PC-9 (cell line): ENCODE data around the gene FNDC1. TPM values are rescaled to one million over a fixed set of nuclear protein-coding genes. Genes with fewer than 3 reads are reported as not detected.
A peak's percentile ranks its signal among the peaks of the same experiment; 100 is the strongest.

Experiments
- BruUV-seq: library from RNA; stranded (reverse); fragments of 400-500 nt; replicated peaks from 2 replicates; lab custom pipeline; 2021; lab: Mats Ljungman, UMichigan
- CTCF ChIA-PET: fragments of 300-600 bp; sonication (Branson Sonifier 250); formaldehyde crosslinking; loops from one replicate; lab custom pipeline; 2022; ENCODE audit warnings: antibody characterized with exemption; lab: Charles Lee
- POLR2A ChIA-PET: fragments of 300-600 bp; sonication (Branson Sonifier 250); formaldehyde crosslinking; loops from one replicate; lab custom pipeline; 2022; ENCODE audit warnings: antibody characterized with exemption; ENCODE audit not compliant: unreplicated experiment; lab: Charles Lee
- DNase-seq, 2 experiments: peaks; one replicate each; pipeline versions ENCODE4 v3.0.0 to v3.0.0-alpha.2; 2015 to 2022; ENCODE audit warnings: mixed read lengths in 1 of 2
- H2AFZ ChIP-seq: fragments of 200-600 bp; sonication (generic); 2 replicates; pipeline ENCODE4 v1.8.1; 2017; ENCODE audit warnings: antibody characterized with exemption
- H3F3A ChIP-seq: fragments of 200-600 bp; sonication (generic); 2 replicates; pipeline ENCODE4 v1.8.1; 2017; ENCODE audit warnings: antibody characterized with exemption, mild to moderate bottlenecking, low read depth; ENCODE audit not compliant: insufficient read depth
- H3K27ac ChIP-seq: fragments of 200-600 bp; sonication (generic); 2 replicates; pipeline ENCODE4 v1.6.1; 2016; ENCODE audit warnings: mixed run types
- H3K27me3 ChIP-seq: fragments of 200-600 bp; sonication (generic); 2 replicates; pipeline ENCODE4 v1.6.1; 2016; ENCODE audit warnings: low read depth, mixed run types; ENCODE audit not compliant: insufficient read depth
- H3K36me3 ChIP-seq: fragments of 200-600 bp; sonication (generic); 2 replicates; pipeline ENCODE4 v1.6.1; 2016; ENCODE audit warnings: low read depth, mixed run types
- H3K4me1 ChIP-seq: fragments of 200-600 bp; sonication (generic); replicated peaks from 2 replicates; pipeline ENCODE4 v1.6.1; 2016; ENCODE audit warnings: mixed run types; ENCODE audit not compliant: insufficient read depth
- H3K4me2 ChIP-seq: fragments of 200-600 bp; sonication (generic); 2 replicates; pipeline ENCODE4 v1.6.1; 2017; ENCODE audit warnings: mixed run types
- H3K4me3 ChIP-seq: fragments of 200-600 bp; sonication (generic); 2 replicates; pipeline ENCODE4 v1.6.1; 2016; ENCODE audit warnings: mixed run types
- H3K79me2 ChIP-seq: fragments of 200-600 bp; sonication (generic); 2 replicates; pipeline ENCODE4 v1.6.1; 2017; ENCODE audit warnings: low read depth, mixed run types
- H3K9me2 ChIP-seq: fragments of 200-600 bp; sonication (generic); 2 replicates; pipeline ENCODE4 v1.8.1; 2017; ENCODE audit warnings: mild to moderate bottlenecking; ENCODE audit not compliant: insufficient read depth
- H3K9me3 ChIP-seq: fragments of 200-600 bp; sonication (generic); 2 replicates; pipeline ENCODE4 v1.8.1; 2016; ENCODE audit warnings: low read depth; ENCODE audit not compliant: insufficient read depth
- H4K20me1 ChIP-seq: fragments of 200-600 bp; sonication (generic); 2 replicates; pipeline ENCODE4 v1.8.1; 2017; ENCODE audit not compliant: insufficient read depth
- CTCF ChIP-seq: fragments of 200-600 bp; sonication (generic); conservative IDR thresholded peaks from 2 replicates; pipeline ENCODE4 v1.6.1; 2017; ENCODE audit warnings: mixed run types, antibody characterized with exemption, mild to moderate bottlenecking, moderate library complexity
- EZH2 ChIP-seq: fragments of 200-600 bp; sonication (generic); IDR thresholded peaks from 2 replicates; pipeline ENCODE4 v1.8.0; 2017; ENCODE audit warnings: antibody characterized with exemption, low read depth
- intact Hi-C: fragments of 100-400 bp; cut with micrococcal nuclease; formaldehyde crosslinking; loops from one replicate; pipeline ENCODE4 v1.10.0; 2022; ENCODE audit not compliant: unreplicated experiment
- total RNA-seq: library from RNA; stranded (reverse); gene quantifications from 2 replicates; pipeline ENCODE4 v1.2.3, GENCODE V29; 2021

The FNDC1 gene
- total RNA-seq, 1 experiment from 2014 or later = not detected

- DNase-seq = no peak
- Histone ChIP-seq H3K9me3 (no peaks in the 10 kb centered on the region), H3K4me3 (no peak overlapping the region), H3K79me2 (no peaks in the 10 kb centered on the region), H3K36me3 (no peaks in the 10 kb centered on the region), H3K27ac (no peak overlapping the region), H3K27me3 (peaks cover 97% of the 10 kb centered on the region), H3K4me2 (no peak overlapping the region), H3F3A (no peaks in the 10 kb centered on the region), H2AFZ (no peak overlapping the region), H3K4me1 (no peaks in the 10 kb centered on the region), H3K9me2 (no peaks in the 10 kb centered on the region), H4K20me1 (no peaks in the 10 kb centered on the region)
- TF ChIP-seq EZH2 = no peak
- TF ChIP-seq CTCF = no peak
- intact Hi-C loops = no loop called here
- ChIA-PET CTCF (no interaction called here), POLR2A (no interaction called here)
- no TSS peak for BruUV-seq
Observed at GRCh38 chr6:159213405-159213804, 44.2 kb downstream of the FNDC1 start.

- Histone ChIP-seq H3F3A (no peaks in the 10 kb centered on the region), H3K36me3 (no peaks in the 10 kb centered on the region), H2AFZ (no peak overlapping the region), H3K4me1 (no peaks in the 10 kb centered on the region), H3K27ac (no peak overlapping the region), H3K27me3 (peaks cover 98% of the 10 kb centered on the region), H4K20me1 (no peaks in the 10 kb centered on the region), H3K4me3 (no peak overlapping the region), H3K9me2 (no peaks in the 10 kb centered on the region), H3K9me3 (no peaks in the 10 kb centered on the region), H3K79me2 (no peaks in the 10 kb centered on the region), H3K4me2 (no peak overlapping the region)
- intact Hi-C loops = no loop called here
- ChIA-PET POLR2A (no interaction called here), CTCF (no interaction called here)
- no peak for TF ChIP-seq CTCF
- TF ChIP-seq EZH2 = no peak
- no peak for DNase-seq
- no TSS peak for BruUV-seq
Observed at GRCh38 chr6:159214281-159214680, 45.1 kb downstream of the FNDC1 start.

- ChIA-PET CTCF (interaction anchor here (0.6 kb wide), 1 partner anchor 1003 kb away, joined by 3 read pairs; no protein-coding TSS in a partner anchor), POLR2A (no interaction called here)
- Histone ChIP-seq H3F3A (no peaks in the 10 kb centered on the region), H2AFZ (no peak overlapping the region), H3K79me2 (no peaks in the 10 kb centered on the region), H3K27ac (no peak overlapping the region), H4K20me1 (no peaks in the 10 kb centered on the region), H3K9me3 (no peaks in the 10 kb centered on the region), H3K9me2 (no peaks in the 10 kb centered on the region), H3K27me3 (peaks cover 97% of the 10 kb centered on the region), H3K4me1 (no peaks in the 10 kb centered on the region), H3K4me3 (no peak overlapping the region), H3K36me3 (no peaks in the 10 kb centered on the region), H3K4me2 (no peak overlapping the region)
- intact Hi-C loops = no loop called here
- peak in 1 of 2 experiments; percentile 7 for DNase-seq
- no TSS peak for BruUV-seq
- peak; percentile 40 for TF ChIP-seq CTCF
- TF ChIP-seq EZH2 = no peak
Observed at GRCh38 chr6:159217595-159218275, 48.5 kb downstream of the FNDC1 start.
